ENCODE results near the gene OR6N2. TPM values are rescaled to one million over a fixed set of nuclear protein-coding genes. Genes with fewer than 3 reads are reported as not detected.

Gene OR6N2
- total RNA-seq, 1 donor from 2014 or later: not detected

- no peaks in the 10 kb centered on the region for H3K36me3 Mint-ChIP-seq (ENCODE audit: low read depth, unreplicated experiment)
- H3K9me3 Mint-ChIP-seq (ENCODE audit: unreplicated experiment): no peaks in the 10 kb centered on the region
- peaks cover 2% of the 10 kb centered on the region for H3K27me3 Mint-ChIP-seq (ENCODE audit: low read depth, unreplicated experiment)
- Histone ChIP-seq H3K9ac (ENCODE audit: low read length) (no peak overlapping the region), H4K20me1 (ENCODE audit: insufficient read depth, low read length) (no peaks in the 10 kb centered on the region), H3K36me3 (ENCODE audit: insufficient read depth, low read length) (no peaks in the 10 kb centered on the region), H2AFZ (ENCODE audit: low read depth, low read length) (no peak overlapping the region), H3K27me3 (ENCODE audit: insufficient read depth, low read length) (no peaks in the 10 kb centered on the region), H3K4me3 (ENCODE audit: insufficient read depth, low read depth, low read length) (no peak overlapping the region), H3K4me2 (ENCODE audit: low read length) (no peak overlapping the region), H3K4me1 (ENCODE audit: insufficient read depth, low read length) (no peaks in the 10 kb centered on the region), H3K27ac (ENCODE audit: low read depth, low read length) (no peak overlapping the region), H3K79me2 (ENCODE audit: insufficient read depth, low read length) (no peaks in the 10 kb centered on the region), H3K9me3 (ENCODE audit: insufficient read depth, low read depth, low read length) (no peaks in the 10 kb centered on the region)
- DNase-seq (ENCODE audit: low read depth) (no peak), FAIRE-seq (no peak)
- H3K4me3 Mint-ChIP-seq (ENCODE audit: unreplicated experiment): no peak overlapping the region
- H3K4me1 Mint-ChIP-seq (ENCODE audit: low read depth, unreplicated experiment): no peaks in the 10 kb centered on the region
- H3K27ac Mint-ChIP-seq (ENCODE audit: unreplicated experiment): no peak overlapping the region
- no peak for TF ChIP-seq EZH2 (IDR thresholded peaks at IDR 0.05; ENCODE audit: insufficient read depth, low read length)
- no peak for TF ChIP-seq CTCF (IDR thresholded peaks at IDR 0.05; ENCODE audit: insufficient read depth, low read depth, low read length)
These were observed 52.3 kb downstream of the OR6N2 start for GRCh38 chr1:158728510-158729225.

DNA sequence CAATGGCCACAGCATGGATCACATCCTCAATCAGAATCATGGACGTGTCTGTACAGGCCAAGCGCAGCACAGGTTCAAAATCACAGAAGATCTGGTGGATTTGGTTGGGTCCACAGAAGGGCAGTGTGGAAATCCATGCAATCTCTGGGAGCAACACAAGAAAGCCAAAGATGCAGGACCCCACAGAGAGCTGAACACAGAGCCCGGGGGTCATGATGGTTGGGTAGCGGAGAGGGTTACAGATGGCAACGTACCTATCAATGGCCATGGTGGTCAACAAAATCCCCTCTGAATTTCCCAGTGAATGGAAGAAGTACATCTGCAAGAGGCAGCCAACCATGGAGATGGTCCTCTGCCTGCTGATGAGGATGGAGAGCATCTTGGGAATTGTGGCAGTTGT, 56.6 kb downstream of the OR6N2 start:
- no peaks in the 10 kb centered on the region for H3K4me1 ChIP-seq (ENCODE audit: insufficient read depth, low read length)
- no peak overlapping the region for H3K4me3 ChIP-seq (ENCODE audit: insufficient read depth, low read depth, low read length)
- TF ChIP-seq EZH2 (IDR thresholded peaks at IDR 0.05; ENCODE audit: insufficient read depth, low read length): no peak
- TF ChIP-seq CTCF (IDR thresholded peaks at IDR 0.05; ENCODE audit: insufficient read depth, low read depth, low read length): no peak
- no peak overlapping the region for H3K9ac ChIP-seq (ENCODE audit: low read length)
- Mint-ChIP-seq H3K27me3 (ENCODE audit: low read depth, unreplicated experiment) (no peaks in the 10 kb centered on the region), H3K4me3 (ENCODE audit: unreplicated experiment) (no peak overlapping the region), H3K36me3 (ENCODE audit: low read depth, unreplicated experiment) (no peaks in the 10 kb centered on the region), H3K27ac (ENCODE audit: unreplicated experiment) (no peak overlapping the region), H3K9me3 (ENCODE audit: unreplicated experiment) (no peaks in the 10 kb centered on the region), H3K4me1 (ENCODE audit: low read depth, unreplicated experiment) (no peaks in the 10 kb centered on the region)
- no peak overlapping the region for H2AFZ ChIP-seq (ENCODE audit: low read depth, low read length)
- H3K36me3 ChIP-seq (ENCODE audit: insufficient read depth, low read length): no peaks in the 10 kb centered on the region
- H3K27me3 ChIP-seq (ENCODE audit: insufficient read depth, low read length): no peaks in the 10 kb centered on the region
- DNase-seq (ENCODE audit: low read depth) (no peak), FAIRE-seq (no peak)
- H4K20me1 ChIP-seq (ENCODE audit: insufficient read depth, low read length): no peaks in the 10 kb centered on the region
- H3K79me2 ChIP-seq (ENCODE audit: insufficient read depth, low read length): no peaks in the 10 kb centered on the region
- no peak overlapping the region for H3K4me2 ChIP-seq (ENCODE audit: low read length)
- no peak overlapping the region for H3K27ac ChIP-seq (ENCODE audit: low read depth, low read length)
- H3K9me3 ChIP-seq (ENCODE audit: insufficient read depth, low read depth, low read length): no peaks in the 10 kb centered on the region

Other genes starting within 250 kb of the OR6N2 start
- not detected in 2 replicates for gene OR6Y1, start 226.8 kb downstream of the OR6N2 start, total RNA-seq
- gene OR6P1, start 210.6 kb downstream of the OR6N2 start, total RNA-seq: not detected in 2 replicates
- gene OR10X1, start 201.3 kb downstream of the OR6N2 start, total RNA-seq: not detected in 2 replicates
- not detected in 2 replicates for gene OR10Z1, start 175.9 kb downstream of the OR6N2 start, total RNA-seq
- gene SPTA1, start 94.5 kb downstream of the OR6N2 start, total RNA-seq: 0.02 and 0.09 TPM in 2 replicates
- not detected in 2 replicates for gene OR6K2, start 80.6 kb downstream of the OR6N2 start, total RNA-seq
- gene OR6K3, start 60.5 kb downstream of the OR6N2 start, total RNA-seq: not detected in 2 replicates
- not detected in 2 replicates for gene OR6K6, start 26.5 kb downstream of the OR6N2 start, total RNA-seq
- not detected in 2 replicates for gene OR6N1, start 9.0 kb downstream of the OR6N2 start, total RNA-seq
- gene MNDA, start 50.1 kb upstream of the OR6N2 start, total RNA-seq: not detected in 2 replicates
- not detected in 2 replicates for gene PYHIN1, start 150.3 kb upstream of the OR6N2 start, total RNA-seq
- 109 and 125 TPM in 2 replicates for gene IFI16, start 228.7 kb upstream of the OR6N2 start, total RNA-seq